Embryonic facial prominence (tissue), 1 donor: ENCODE data around the gene CXorf49.
"Not testable (repeated sequence)": the region's sequence is repeated elsewhere in the genome, so short reads cannot be mapped to it uniquely, and the experiment has no call there.

Experiments
- DNase-seq: peaks from one replicate; pipeline ENCODE4 v3.0.0-alpha.2; 2016; ENCODE audit errors: extremely low spot score

CXorf49 gene

DNA sequence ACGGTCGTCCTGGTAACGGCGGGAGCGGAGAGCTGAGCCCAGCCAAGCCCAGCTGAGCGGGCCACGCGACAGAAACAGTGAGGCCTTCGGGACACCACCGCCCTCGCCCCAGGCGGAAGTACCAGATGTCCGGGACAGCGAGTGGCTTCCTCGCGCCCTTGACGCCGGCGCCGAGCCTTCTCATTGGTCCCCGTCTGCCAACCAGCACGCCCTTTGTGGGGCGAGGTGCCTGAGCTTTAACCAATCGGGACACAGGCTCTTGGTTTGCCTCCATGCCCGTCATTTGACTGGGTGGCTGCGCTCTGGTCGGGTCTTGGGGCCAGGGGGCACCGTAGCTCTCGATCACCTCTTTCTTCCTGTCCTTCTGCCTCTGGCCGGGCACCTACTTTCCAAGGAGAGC is at the start of gene CXorf49:
Gene CXorf49, minus strand, starts transcription at position 101 of the 400 bp plus-strand sequence. CDS start 134 bp downstream, outside the sequence.
- not testable (repeated sequence) for DNase-seq

DNA sequence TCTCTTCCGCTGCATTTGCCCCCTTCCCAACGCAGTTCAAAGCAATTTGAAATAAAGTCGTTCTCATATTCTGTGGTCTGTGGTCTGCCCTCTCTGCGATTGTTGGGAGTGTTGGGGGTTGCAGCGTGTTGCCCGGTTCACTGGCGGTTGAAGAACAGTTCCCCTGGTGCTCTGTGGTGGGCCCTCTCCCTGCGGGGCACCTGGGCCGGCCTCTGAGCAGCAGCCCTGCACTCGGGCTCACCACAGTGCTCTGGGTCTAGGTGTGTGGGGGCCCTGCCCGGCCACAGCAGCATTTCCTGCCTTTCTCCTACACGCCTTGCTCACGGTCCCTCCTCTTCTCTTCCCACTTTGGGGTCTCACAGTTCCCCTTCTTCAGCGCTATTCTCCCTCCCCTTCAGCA is 49.0 kb upstream of the CXorf49 start:
- DNase-seq: not testable (repeated sequence)

DNA sequence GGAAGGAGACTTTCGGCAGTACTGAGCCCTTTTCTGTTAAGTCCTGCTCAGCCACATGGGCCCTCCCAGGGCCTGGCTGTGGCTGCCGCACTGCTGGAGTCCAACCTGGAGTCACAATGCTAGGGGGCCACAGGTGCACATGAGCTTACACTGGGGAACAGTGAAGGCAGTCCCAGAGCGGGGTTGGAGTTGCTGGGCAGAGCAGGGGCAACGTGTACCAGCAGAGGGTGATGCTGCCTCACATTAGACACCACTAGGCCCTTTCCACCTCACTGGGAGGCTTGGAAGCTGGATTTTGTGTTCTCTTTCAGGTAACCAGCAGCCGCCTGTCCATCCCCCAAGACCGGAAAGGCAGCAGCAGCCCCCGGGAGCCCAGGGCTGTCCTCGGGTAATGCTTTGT is 47.5 kb upstream of the CXorf49 start:
- DNase-seq: not testable (repeated sequence)

DNA sequence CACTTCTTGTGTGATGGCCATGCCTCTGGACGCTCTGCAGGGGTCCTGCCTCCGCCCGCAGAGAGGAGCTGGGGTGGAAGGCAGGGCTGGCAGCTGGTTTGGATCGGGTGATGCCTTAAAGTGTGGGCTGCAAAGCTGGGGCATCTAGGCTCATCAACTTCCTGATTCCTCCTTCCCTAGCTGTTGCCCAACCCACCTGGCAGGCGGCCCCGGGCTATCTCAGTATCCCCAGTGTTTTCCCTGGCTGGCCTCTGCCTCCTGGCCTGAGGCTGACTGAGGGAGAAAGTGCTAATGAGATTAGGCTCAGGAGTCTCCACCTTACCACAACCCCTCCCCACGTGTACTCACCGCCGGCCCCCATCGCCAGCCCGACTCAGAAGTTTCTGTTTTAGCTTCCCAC is 46.7 kb upstream of the CXorf49 start:
- DNase-seq: not testable (repeated sequence)

DNA sequence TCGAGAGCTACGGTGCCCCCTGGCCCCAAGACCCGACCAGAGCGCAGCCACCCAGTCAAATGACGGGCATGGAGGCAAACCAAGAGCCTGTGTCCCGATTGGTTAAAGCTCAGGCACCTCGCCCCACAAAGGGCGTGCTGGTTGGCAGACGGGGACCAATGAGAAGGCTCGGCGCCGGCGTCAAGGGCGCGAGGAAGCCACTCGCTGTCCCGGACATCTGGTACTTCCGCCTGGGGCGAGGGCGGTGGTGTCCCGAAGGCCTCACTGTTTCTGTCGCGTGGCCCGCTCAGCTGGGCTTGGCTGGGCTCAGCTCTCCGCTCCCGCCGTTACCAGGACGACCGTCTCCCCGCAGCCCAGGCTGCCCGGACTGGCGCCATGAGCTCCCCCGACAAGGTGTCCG is 45.0 kb upstream of the CXorf49 start, which contains the start of gene CXorf49B:
Gene CXorf49B, plus strand, starts transcription at position 301 of the 400 bp plus-strand sequence. Its CDS starts 75 bp downstream, at position 376.
- not testable (repeated sequence) for DNase-seq

DNA sequence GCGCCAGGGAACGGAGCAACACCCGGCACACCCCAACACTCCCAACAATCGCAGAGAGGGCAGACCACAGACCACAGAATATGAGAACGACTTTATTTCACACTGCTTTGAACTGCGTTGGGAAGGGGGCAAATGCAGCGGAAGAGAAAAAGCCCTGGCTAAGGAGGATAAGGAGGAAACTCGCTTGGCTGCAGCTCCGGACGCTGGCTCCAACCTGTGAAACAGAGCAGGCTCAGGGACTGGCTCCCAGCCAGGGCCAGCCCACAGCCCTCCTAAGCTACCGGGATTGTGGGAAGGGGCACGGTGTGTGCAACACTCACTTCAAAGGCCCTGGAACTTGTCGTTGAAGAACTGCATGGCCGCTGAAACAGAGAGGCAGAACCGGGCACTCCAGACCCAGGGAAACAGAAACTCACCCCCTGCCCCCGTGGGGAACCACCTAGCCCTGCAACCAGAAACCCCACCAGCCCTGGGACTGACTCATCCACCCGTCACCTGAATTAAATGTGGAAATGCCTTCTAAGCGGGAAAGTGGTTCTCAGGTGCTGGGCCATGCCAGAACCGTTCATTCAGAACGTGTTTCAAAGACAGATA is 42.7 kb upstream of the CXorf49 start:
- not testable (repeated sequence) for DNase-seq

DNA sequence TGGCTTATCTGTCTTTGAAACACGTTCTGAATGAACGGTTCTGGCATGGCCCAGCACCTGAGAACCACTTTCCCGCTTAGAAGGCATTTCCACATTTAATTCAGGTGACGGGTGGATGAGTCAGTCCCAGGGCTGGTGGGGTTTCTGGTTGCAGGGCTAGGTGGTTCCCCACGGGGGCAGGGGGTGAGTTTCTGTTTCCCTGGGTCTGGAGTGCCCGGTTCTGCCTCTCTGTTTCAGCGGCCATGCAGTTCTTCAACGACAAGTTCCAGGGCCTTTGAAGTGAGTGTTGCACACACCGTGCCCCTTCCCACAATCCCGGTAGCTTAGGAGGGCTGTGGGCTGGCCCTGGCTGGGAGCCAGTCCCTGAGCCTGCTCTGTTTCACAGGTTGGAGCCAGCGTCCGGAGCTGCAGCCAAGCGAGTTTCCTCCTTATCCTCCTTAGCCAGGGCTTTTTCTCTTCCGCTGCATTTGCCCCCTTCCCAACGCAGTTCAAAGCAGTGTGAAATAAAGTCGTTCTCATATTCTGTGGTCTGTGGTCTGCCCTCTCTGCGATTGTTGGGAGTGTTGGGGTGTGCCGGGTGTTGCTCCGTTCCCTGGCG is 2.3 kb upstream of the CXorf49 start:
- not testable (repeated sequence) for DNase-seq

DNA sequence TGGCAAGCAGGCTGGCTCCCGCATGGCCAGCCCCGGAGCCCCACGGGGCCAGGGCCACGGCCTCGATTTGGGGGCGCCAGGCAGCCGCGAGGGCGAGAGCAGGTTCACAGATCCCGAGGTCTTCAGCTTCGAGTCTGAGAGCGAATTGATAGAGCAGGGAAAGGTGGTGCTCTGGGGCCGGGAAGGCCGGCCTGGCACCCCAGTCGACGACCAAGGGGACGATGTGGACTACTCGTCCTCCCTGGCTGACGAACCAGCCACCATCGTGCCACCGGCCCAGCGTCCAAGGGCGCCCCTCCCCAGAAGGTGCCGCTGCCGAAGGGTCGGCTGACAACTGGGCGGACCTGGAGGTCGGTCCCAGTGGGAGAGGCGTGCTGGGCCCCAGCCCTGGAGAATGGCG is 1.1 kb upstream of the CXorf49 start:
- not testable (repeated sequence) for DNase-seq

DNA sequence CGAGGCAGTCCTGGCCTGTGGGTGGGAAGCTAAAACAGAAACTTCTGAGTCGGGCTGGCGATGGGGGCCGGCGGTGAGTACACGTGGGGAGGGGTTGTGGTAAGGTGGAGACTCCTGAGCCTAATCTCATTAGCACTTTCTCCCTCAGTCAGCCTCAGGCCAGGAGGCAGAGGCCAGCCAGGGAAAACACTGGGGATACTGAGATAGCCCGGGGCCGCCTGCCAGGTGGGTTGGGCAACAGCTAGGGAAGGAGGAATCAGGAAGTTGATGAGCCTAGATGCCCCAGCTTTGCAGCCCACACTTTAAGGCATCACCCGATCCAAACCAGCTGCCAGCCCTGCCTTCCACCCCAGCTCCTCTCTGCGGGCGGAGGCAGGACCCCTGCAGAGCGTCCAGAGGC is 1.8 kb downstream of the CXorf49 start:
- not testable (repeated sequence) for DNase-seq

DNA sequence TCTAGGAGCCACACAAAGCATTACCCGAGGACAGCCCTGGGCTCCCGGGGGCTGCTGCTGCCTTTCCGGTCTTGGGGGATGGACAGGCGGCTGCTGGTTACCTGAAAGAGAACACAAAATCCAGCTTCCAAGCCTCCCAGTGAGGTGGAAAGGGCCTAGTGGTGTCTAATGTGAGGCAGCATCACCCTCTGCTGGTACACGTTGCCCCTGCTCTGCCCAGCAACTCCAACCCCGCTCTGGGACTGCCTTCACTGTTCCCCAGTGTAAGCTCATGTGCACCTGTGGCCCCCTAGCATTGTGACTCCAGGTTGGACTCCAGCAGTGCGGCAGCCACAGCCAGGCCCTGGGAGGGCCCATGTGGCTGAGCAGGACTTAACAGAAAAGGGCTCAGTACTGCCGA is 2.5 kb downstream of the CXorf49 start:
- not testable (repeated sequence) for DNase-seq

DNA sequence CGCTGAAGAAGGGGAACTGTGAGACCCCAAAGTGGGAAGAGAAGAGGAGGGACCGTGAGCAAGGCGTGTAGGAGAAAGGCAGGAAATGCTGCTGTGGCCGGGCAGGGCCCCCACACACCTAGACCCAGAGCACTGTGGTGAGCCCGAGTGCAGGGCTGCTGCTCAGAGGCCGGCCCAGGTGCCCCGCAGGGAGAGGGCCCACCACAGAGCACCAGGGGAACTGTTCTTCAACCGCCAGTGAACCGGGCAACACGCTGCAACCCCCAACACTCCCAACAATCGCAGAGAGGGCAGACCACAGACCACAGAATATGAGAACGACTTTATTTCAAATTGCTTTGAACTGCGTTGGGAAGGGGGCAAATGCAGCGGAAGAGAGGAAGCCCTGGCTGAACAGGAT is 4.0 kb downstream of the CXorf49 start:
- not testable (repeated sequence) for DNase-seq

DNA sequence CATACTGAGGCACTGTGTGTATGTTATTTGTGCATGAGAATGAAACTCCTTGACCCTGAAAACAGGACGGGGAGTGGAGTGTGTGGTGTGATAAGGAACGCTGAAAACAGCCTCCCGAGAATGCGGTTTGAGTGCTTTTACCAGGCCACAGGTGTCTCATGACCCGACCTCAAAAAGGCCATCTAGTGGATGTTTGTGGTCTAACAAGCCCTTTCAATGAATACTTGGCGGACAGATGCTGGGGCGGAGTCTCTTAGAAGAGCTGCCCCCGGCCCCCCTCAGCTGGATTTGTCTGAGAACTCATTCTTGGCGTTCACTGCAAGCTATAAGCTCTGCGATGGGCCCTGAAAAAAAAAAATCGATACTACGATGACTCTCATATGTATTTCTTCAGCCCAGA is 15.2 kb downstream of the CXorf49 start:
- DNase-seq: not testable (repeated sequence)

DNA sequence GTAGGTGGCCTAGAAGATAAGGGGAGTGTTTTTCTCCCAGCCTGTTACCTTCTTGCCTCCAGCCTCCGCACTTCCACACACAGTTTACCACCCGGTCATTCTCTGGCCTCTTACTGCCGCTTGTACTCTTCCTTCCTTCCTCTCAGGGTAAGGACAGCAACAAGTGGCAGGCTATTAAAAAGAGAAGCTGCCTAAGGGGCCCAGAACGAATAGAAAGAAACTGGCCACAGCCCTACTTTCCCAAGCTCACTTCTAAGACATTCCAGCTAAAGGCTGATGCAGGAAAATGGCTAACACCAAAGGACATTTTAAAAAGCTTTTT is 19.1 kb downstream of the CXorf49 start:
- DNase-seq: not testable (repeated sequence)

DNA sequence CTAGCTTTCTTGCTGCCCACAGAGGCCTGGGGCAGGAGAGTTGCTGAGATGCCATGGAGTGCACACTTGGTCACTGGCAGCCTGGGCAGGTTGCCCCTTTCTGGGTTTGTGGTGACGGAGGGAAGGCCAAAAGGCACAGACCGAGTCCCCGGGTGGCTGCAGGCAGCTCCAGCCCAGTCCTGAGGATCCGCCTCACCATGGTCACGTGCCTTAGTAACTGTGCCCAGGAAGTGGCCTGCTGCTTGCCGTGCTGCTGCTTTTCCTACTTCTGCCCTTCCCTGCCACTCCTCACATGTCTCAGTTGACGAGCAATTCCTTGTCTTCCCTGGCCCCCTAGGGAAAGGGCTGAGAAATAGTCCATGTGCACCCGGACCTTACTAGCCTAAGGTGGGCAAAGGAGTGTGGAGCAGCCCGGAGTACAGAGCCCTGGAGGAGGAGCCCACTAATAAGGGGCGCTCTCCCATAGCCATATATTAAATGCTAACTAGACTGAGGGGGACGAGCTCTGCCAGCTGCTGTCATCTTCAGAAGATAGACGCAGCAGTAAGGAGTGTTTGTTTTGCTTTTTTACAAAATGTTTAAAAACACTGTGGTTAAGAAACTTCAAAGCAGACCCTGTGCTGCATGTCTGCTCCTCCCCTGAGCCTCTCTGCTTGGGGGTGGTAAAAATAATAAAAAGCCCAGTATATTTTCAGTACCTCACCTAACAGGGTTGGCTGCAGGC is 19.6 kb downstream of the CXorf49 start:
- not testable (repeated sequence) for DNase-seq

DNA sequence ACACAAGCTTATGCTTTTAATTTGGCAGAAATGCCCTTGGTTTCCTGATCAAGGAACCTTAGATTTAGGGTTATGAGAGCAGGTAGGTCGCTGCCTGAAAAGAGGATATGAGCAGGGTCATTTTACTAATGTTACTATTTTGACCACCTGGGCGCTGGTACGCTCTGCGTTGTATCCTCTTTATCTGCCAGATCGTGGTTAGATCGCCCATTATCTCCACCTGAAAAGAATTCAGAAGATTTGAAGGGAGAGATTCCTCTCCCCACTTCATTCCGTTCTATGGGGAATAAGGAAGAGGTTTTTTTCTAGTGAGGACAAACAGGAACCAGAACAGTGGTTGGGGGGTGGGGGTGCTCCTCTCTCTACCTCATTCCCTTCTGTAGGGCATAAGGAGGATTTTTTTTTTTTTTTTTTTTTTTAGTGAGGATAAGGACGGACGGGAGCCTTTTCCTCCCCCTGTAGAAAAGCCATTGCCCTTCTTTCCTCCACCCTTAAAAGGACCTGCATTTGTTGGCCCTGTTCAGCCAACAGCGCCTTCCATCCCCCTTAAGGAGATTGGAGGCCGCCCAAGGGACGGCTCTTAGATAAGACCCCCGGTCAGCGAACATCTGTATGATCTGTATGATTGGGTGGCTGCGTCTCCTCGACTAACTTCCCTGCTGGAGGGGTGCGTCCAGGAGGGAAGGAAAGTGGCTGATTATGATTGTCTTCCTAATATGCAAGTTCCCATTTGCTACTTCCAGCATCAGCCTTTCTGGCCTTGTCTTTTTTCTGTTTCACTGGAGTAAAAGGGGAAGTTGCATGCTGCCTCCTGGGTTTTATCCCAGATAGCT is 20.4 kb downstream of the CXorf49 start:
- DNase-seq: not testable (repeated sequence)

DNA sequence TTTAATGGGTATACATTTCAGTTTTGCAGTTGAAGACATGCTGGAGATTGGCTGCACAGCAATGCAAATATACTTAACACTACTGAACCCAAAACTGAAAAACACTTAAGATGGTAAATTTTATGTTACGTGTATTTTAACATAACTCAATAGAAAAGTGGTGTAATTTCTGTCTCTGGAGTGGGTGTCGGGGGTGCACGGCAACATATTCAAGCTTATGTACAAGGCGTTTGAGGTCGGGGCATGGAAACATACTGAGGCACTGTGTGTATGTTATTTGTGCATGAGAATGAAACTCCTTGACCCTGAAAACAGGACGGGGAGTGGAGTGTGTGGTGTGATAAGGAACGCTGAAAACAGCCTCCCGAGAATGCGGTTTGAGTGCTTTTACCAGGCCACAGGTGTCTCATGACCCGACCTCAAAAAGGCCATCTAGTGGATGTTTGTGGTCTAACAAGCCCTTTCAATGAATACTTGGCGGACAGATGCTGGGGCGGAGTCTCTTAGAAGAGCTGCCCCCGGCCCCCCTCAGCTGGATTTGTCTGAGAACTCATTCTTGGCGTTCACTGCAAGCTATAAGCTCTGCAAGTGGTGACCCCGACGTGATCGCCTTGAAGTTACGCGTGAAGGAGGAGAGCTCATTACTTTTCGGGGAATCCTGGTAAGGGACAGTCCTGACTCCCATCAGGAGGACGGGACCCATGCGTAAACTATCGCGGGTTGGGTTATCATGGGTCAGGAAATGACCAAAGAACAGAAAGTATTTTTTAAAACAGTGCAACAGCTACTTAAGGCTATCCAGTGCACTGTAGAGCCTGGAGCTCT is 21.2 kb downstream of the CXorf49 start:
- not testable (repeated sequence) for DNase-seq

DNA sequence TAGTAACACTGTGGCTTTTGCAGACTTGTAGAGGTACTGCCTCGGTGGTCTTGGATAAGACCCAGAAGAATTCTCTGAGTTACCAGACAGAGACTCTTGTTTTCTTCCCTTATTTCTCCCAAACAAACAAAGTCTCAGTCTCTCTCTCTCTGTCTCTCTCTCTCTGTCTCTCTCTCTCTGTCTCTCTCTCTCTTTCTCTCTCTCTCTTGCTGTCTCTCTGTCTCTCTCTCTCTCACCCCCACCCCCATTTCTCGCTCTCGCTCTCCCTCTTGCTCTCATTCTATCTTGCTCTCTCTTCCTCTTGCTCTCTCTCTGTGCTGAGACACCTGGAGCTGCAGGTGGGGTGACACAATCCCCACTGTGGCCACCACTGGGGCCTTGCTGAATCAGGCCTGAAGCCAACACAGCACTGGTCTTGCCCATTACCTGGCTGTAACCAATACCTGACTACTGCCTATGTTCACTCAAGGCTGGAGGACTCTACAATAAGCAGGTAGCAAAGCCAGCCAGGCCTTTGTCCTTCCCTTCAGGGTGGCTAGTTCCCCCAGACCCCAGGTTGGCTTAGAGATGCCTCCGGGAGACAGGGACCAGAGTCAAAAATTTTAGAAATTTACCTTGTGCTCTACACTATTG is 38.4 kb downstream of the CXorf49 start:
- no peak for DNase-seq

DNA sequence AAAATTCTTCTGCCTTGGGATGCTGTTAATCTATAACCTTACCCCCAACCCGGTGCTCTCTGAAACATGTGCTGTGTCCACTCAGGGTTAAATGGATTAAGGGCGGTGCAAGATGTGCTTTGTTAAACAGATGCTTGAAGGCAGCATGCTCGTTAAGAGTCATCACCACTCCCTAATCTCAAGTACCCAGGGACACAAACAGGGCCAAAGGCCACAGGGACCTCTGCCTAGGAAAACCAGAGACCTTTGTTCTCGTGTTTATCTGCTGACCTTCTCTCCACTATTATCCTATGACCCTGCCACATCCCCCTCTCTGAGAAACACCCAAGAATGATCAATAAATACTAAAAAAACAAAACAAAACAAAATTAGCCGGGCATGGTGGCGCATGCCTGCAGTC is 40.9 kb downstream of the CXorf49 start:
- DNase-seq: not testable (repeated sequence)

DNA sequence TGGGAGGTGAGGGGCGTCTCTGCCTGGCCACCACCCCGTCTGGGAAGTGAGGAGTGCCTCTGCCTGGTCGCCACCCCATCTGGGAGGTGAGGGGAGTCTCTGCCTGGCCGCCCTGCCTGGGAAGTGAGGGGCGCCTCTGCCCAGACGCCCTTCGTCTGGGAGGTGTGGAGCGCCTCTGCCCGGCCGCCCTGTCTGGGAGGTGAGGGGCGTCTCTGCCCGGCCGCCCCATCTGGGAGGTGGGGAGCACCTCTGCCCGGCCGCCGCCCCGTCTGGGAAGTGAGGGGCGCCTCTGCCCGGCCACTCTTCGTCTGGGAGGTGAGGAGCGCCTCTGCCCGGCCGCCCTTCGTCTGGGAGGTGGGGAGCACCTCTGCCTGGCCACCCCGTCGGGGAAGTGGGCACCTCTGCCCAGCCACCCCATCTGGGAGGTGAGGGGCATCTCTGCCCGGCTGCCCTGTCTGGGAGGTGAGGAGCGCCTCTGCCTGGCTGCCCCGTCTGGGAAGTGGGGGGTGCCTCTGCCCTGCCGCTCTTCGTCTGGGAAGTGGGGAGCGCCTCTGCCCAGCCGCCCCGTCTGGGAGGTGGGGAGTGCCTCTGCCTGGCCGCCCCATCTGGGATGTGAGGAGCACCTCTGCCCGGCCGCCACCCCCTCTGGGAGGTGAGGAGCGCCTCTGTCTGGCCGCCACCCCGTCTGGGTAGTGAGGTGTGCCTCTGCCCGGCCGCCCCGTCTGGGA is 41.9 kb downstream of the CXorf49 start:
- DNase-seq: not testable (repeated sequence)

DNA sequence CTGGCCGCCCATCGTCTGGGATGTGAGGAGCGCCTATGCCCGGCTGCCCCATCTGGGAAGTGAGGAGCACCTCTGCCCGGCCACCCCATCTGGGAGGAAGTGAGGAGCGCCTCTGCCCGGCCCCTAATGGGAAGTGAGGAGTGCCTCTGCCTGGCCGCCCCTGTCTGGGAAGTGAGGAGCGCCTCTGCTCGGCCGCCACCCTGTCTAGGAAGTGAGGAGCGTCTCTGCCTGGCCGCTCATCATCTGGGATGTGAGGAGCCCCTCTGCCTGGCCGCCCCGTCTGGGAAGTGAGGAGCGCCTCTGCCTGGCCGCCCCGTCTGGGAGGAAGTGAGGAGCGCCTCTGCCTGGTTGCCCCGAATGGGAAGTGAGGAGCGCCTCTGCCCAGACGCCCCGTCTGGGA is 42.4 kb downstream of the CXorf49 start:
- not testable (repeated sequence) for DNase-seq
